Measurements from ENCODE around the gene GDPD5.
"Not testable (repeated sequence)": the region's sequence is repeated elsewhere in the genome, so short reads cannot be mapped to it uniquely, and the experiment has no call there.

The GDPD5 gene

DNA sequence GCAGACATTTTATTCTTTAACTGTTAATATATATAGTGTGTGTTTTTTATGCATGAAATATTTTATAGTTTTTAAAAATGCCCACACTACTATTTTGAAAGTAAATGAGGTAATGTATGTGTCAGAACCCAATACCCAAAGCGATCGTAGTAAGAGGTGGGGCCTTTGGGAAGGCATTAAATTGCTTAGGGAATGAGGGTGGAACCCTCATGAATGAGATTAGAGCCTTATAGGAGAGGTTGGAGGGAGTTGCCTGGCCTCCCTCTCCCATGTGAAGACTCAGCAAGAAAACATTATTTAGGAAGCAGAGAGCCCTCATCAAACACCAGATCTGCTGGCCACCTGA, 103.9 kb downstream of the GDPD5 start:
- H3K27me3 ChIP-seq (ENCODE audit: control insufficient read depth, insufficient read depth, low read length): peaks cover 6% of the 10 kb centered on the region; the same call in 1 of the 2 replicates
- H3K4me1 ChIP-seq (ENCODE audit: control insufficient read depth, insufficient read depth, low read length): no peaks in the 10 kb centered on the region
- H3K27ac ChIP-seq (ENCODE audit: low read depth, low read length): no peak overlapping the region
- H3K36me3 ChIP-seq (ENCODE audit: control insufficient read depth, insufficient read depth, low read length): peaks cover 7% of the 10 kb centered on the region; the same call in 1 of the 2 replicates
- no peak overlapping the region for H3K4me3 ChIP-seq (ENCODE audit: low read depth, low read length)
- H3K9ac ChIP-seq (ENCODE audit: low read depth, low read length): no peak overlapping the region
- H3K9me3 ChIP-seq (ENCODE audit: control insufficient read depth, insufficient read depth, low read length): no peaks in the 10 kb centered on the region

GRCh38 chr11:75421035-75421602, 104.6 kb downstream of the GDPD5 start:
- no peaks in the 10 kb centered on the region for H3K9me3 ChIP-seq (ENCODE audit: control insufficient read depth, insufficient read depth, low read length)
- no peak overlapping the region for H3K9ac ChIP-seq (ENCODE audit: low read depth, low read length)
- H3K4me1 ChIP-seq (ENCODE audit: control insufficient read depth, insufficient read depth, low read length): no peaks in the 10 kb centered on the region
- no peak overlapping the region for H3K4me3 ChIP-seq (ENCODE audit: low read depth, low read length)
- no peaks in the 10 kb centered on the region; the same call in 1 of the 2 replicates for H3K27me3 ChIP-seq (ENCODE audit: control insufficient read depth, insufficient read depth, low read length)
- H3K36me3 ChIP-seq (ENCODE audit: control insufficient read depth, insufficient read depth, low read length): peaks cover 10% of the 10 kb centered on the region; the same call in 1 of the 2 replicates
- H3K27ac ChIP-seq (ENCODE audit: low read depth, low read length): no peak overlapping the region

GRCh38 chr11:75420224-75421034, 105.3 kb downstream of the GDPD5 start:
- Histone ChIP-seq H3K27ac (ENCODE audit: low read depth, low read length) (no peak overlapping the region), H3K27me3 (ENCODE audit: control insufficient read depth, insufficient read depth, low read length) (no peaks in the 10 kb centered on the region; the same call in 1 of the 2 replicates)

GRCh38 chr11:75413864-75414263, 111.9 kb downstream of the GDPD5 start:
- Histone ChIP-seq H3K36me3 (ENCODE audit: control insufficient read depth, insufficient read depth, low read length) (peaks cover 34% of the 10 kb centered on the region), H3K9me3 (ENCODE audit: control insufficient read depth, insufficient read depth, low read length) (no peaks in the 10 kb centered on the region), H3K4me1 (ENCODE audit: control insufficient read depth, insufficient read depth, low read length) (no peaks in the 10 kb centered on the region), H3K9ac (ENCODE audit: low read depth, low read length) (no peak overlapping the region), H3K27me3 (ENCODE audit: control insufficient read depth, insufficient read depth, low read length) (no peaks in the 10 kb centered on the region), H3K4me3 (ENCODE audit: low read depth, low read length) (no peak overlapping the region), H3K27ac (ENCODE audit: low read depth, low read length) (no peak overlapping the region)

More at GRCh38 chr11:75420224-75421034, 105.3 kb downstream of the GDPD5 start:
- H3K4me3 ChIP-seq (ENCODE audit: low read depth, low read length): no peak overlapping the region
- H3K9me3 ChIP-seq (ENCODE audit: control insufficient read depth, insufficient read depth, low read length): no peaks in the 10 kb centered on the region
- H3K4me1 ChIP-seq (ENCODE audit: control insufficient read depth, insufficient read depth, low read length): no peaks in the 10 kb centered on the region
- H3K9ac ChIP-seq (ENCODE audit: low read depth, low read length): no peak overlapping the region
- peaks cover 12% of the 10 kb centered on the region; the same call in 1 of the 2 replicates for H3K36me3 ChIP-seq (ENCODE audit: control insufficient read depth, insufficient read depth, low read length)

DNA sequence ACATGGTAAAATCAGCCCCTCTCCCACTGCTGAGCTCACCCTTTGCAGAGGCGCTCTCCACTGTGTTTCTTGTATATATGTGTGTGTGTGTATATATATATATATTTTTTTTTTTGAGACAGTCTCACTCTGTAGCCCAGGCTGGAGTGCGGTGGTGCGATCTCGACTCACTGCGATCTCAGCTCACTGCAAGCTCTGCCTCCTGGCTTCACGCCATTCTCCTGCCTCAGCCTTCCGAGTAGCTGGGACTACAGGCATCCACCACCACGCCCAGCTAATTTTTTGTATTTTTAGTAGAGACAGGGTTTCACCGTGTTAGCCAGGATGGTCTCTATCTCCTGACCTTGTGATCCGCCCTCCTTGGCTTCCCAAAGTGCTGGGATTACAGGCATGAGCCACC, 112.6 kb downstream of the GDPD5 start:
- not testable (repeated sequence) for H3K27ac ChIP-seq (ENCODE audit: low read depth, low read length); H3K4me3 ChIP-seq (ENCODE audit: low read depth, low read length); H3K27me3 ChIP-seq (ENCODE audit: control insufficient read depth, insufficient read depth, low read length); H3K9ac ChIP-seq (ENCODE audit: low read depth, low read length); H3K9me3 ChIP-seq (ENCODE audit: control insufficient read depth, insufficient read depth, low read length); H3K4me1 ChIP-seq (ENCODE audit: control insufficient read depth, insufficient read depth, low read length)
- peaks cover 41% of the 10 kb centered on the region for H3K36me3 ChIP-seq (ENCODE audit: control insufficient read depth, insufficient read depth, low read length)

GRCh38 chr11:75409971-75410370, 115.8 kb downstream of the GDPD5 start:
- H3K4me3 ChIP-seq (ENCODE audit: low read depth, low read length); H3K27ac ChIP-seq (ENCODE audit: low read depth, low read length); H3K27me3 ChIP-seq (ENCODE audit: control insufficient read depth, insufficient read depth, low read length); H3K9ac ChIP-seq (ENCODE audit: low read depth, low read length); H3K4me1 ChIP-seq (ENCODE audit: control insufficient read depth, insufficient read depth, low read length); H3K9me3 ChIP-seq (ENCODE audit: control insufficient read depth, insufficient read depth, low read length): not testable (repeated sequence)
- H3K36me3 ChIP-seq (ENCODE audit: control insufficient read depth, insufficient read depth, low read length): peaks cover 61% of the 10 kb centered on the region

DNA sequence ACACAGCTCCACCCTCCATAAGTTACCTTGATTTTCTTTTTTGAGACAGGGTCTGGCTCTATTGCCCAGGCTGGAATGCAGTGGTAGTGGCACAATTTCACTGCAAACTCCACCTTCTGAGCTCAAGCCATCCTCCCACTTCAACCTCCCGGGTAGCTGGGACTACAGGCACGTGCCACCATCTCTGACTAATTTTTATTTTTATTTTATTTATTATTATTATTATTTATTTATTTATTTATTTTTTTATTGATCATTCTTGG, 116.9 kb downstream of the GDPD5 start:
- Histone ChIP-seq H3K4me1 (ENCODE audit: control insufficient read depth, insufficient read depth, low read length) (no peaks in the 10 kb centered on the region), H3K4me3 (ENCODE audit: low read depth, low read length) (no peak overlapping the region), H3K36me3 (ENCODE audit: control insufficient read depth, insufficient read depth, low read length) (peaks cover 66% of the 10 kb centered on the region), H3K27ac (ENCODE audit: low read depth, low read length) (no peak overlapping the region), H3K27me3 (ENCODE audit: control insufficient read depth, insufficient read depth, low read length) (no peaks in the 10 kb centered on the region), H3K9ac (ENCODE audit: low read depth, low read length) (no peak overlapping the region), H3K9me3 (ENCODE audit: control insufficient read depth, insufficient read depth, low read length) (no peaks in the 10 kb centered on the region)

DNA sequence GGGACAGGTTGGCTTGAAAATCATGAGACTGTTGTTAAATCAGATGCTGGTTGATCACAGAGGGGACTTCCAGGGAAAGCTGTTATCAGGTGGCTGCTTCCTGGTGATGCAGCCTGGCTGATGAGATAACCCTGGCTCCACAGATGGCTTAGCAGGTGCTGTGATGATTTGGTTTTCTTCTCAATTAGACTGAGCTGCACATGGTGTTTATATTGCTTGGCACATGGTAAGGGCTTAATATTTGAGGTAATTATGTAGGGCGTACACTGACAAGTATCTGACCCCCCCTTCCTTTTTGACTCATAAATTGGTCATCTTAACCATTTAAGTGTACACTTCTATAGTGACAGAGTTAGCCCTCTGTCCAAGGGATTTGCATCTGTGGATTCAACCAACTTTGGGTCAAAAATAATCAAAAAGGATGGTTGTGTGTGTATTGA, 119.4 kb downstream of the GDPD5 start:
- Histone ChIP-seq H3K4me3 (ENCODE audit: low read depth, low read length) (no peak overlapping the region), H3K27me3 (ENCODE audit: control insufficient read depth, insufficient read depth, low read length) (no peaks in the 10 kb centered on the region), H3K4me1 (ENCODE audit: control insufficient read depth, insufficient read depth, low read length) (peaks cover 7% of the 10 kb centered on the region; the same call in 1 of the 2 replicates), H3K9me3 (ENCODE audit: control insufficient read depth, insufficient read depth, low read length) (no peaks in the 10 kb centered on the region), H3K36me3 (ENCODE audit: control insufficient read depth, insufficient read depth, low read length) (peaks cover 73% of the 10 kb centered on the region), H3K9ac (ENCODE audit: low read depth, low read length) (no peak overlapping the region), H3K27ac (ENCODE audit: low read depth, low read length) (no peak overlapping the region)

- H3K36me3 ChIP-seq (ENCODE audit: control insufficient read depth, insufficient read depth, low read length): peaks cover 84% of the 10 kb centered on the region
- no peak overlapping the region for H3K9ac ChIP-seq (ENCODE audit: low read depth, low read length)
- no peak overlapping the region for H3K4me3 ChIP-seq (ENCODE audit: low read depth, low read length)
- H3K27ac ChIP-seq (ENCODE audit: low read depth, low read length): no peak overlapping the region
- H3K27me3 ChIP-seq (ENCODE audit: control insufficient read depth, insufficient read depth, low read length): no peaks in the 10 kb centered on the region
- peaks cover 8% of the 10 kb centered on the region for H3K4me1 ChIP-seq (ENCODE audit: control insufficient read depth, insufficient read depth, low read length)
- no peaks in the 10 kb centered on the region for H3K9me3 ChIP-seq (ENCODE audit: control insufficient read depth, insufficient read depth, low read length)
Measured at GRCh38 chr11:75403983-75404658, 121.6 kb downstream of the GDPD5 start.

GRCh38 chr11:75403037-75403436, 122.7 kb downstream of the GDPD5 start:
- Histone ChIP-seq H3K27me3 (ENCODE audit: control insufficient read depth, insufficient read depth, low read length) (no peaks in the 10 kb centered on the region), H3K9ac (ENCODE audit: low read depth, low read length) (no peak overlapping the region), H3K27ac (ENCODE audit: low read depth, low read length) (peak overlapping the region; percentile 15), H3K36me3 (ENCODE audit: control insufficient read depth, insufficient read depth, low read length) (peaks cover 76% of the 10 kb centered on the region), H3K4me1 (ENCODE audit: control insufficient read depth, insufficient read depth, low read length) (peaks cover 9% of the 10 kb centered on the region), H3K9me3 (ENCODE audit: control insufficient read depth, insufficient read depth, low read length) (no peaks in the 10 kb centered on the region), H3K4me3 (ENCODE audit: low read depth, low read length) (no peak overlapping the region)
